ENCODE data around the gene ACSF3.

- TF ChIP-seq POLR2A (IDR thresholded peaks at IDR 0.05; ENCODE audit: extremely low read depth, insufficient read length) (no peak), CTCF (IDR thresholded peaks at IDR 0.05; ENCODE audit: low read depth, low read length) (no peak)
These were observed 77.8 kb downstream of the ACSF3 start, which contains the start of gene CDH15 for GRCh38 chr16:89171216-89172170.
